Measurements from ENCODE around the gene DIP2B. TPM values are rescaled to one million over a fixed set of nuclear protein-coding genes. Genes with fewer than 3 reads are reported as not detected.
"Not testable (repeated sequence)": the region's sequence is repeated elsewhere in the genome, so short reads cannot be mapped to it uniquely, and the experiment has no call there.

Gene DIP2B
- polyA plus RNA-seq, 2 donors, result 7.2 to 10.0 TPM

DNA sequence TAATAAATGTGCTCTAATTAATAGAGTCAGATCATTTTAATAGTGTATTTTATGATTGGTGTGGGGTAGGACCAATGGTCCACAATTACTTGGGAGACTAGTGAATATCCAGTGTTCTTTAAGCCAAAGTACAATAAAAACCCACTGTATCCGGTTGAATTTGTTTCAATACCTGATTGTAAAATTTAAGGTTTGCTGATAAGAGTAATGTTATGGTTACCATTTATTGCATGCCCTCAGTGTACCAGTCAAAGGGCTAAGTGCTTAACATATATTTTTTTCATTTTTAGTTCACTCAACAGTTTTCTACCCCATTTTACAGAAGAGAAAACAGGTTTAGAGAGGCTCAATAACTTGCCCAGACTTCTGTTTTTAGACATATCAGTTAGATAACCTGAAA, 161.2 kb downstream of the DIP2B start:
- no peaks in the 10 kb centered on the region for H3K9me3 ChIP-seq (ENCODE audit: control insufficient read depth in 2 of 2, insufficient read depth in 1 of 2, low read depth in 1 of 2, low read length in 1 of 2)
- peaks cover 1 to 4% of the 10 kb centered on the region in 2 donors for H3K36me3 ChIP-seq (ENCODE audit: control insufficient read depth in 2 of 2, insufficient read depth in 2 of 2, low read length in 1 of 2)
- H3K27ac ChIP-seq (ENCODE audit: low read depth in 2 of 2, low read length in 1 of 2), result no peak overlapping the region
- H3K4me1 ChIP-seq (ENCODE audit: control insufficient read depth in 2 of 2, insufficient read depth in 2 of 2, low read length in 1 of 2), result no peaks in the 10 kb centered on the region
- WGBS, 2 donors, result 91 to 98% methylated on average over 1 of the region's 1 CpG
- no peaks in the 10 kb centered on the region for H3K27me3 ChIP-seq (ENCODE audit: control insufficient read depth in 1 of 2, insufficient read depth in 2 of 2, low read length in 2 of 2)
- no peak overlapping the region for H3K4me3 ChIP-seq (ENCODE audit: low read depth in 1 of 2, low read length in 2 of 2)

- peaks cover 10 to 11% of the 10 kb centered on the region in 2 donors for H3K36me3 ChIP-seq (ENCODE audit: control insufficient read depth in 2 of 2, insufficient read depth in 2 of 2, low read length in 1 of 2)
- H3K27ac ChIP-seq (ENCODE audit: low read depth in 2 of 2, low read length in 1 of 2), result no peak overlapping the region
- H3K4me3 ChIP-seq (ENCODE audit: low read depth in 1 of 2, low read length in 2 of 2), result no peak overlapping the region
- H3K4me1 ChIP-seq (ENCODE audit: control insufficient read depth in 2 of 2, insufficient read depth in 2 of 2, low read length in 1 of 2), result no peaks in the 10 kb centered on the region
- no peaks in the 10 kb centered on the region for H3K9me3 ChIP-seq (ENCODE audit: control insufficient read depth in 2 of 2, insufficient read depth in 1 of 2, low read depth in 1 of 2, low read length in 1 of 2)
- H3K27me3 ChIP-seq (ENCODE audit: control insufficient read depth in 1 of 2, insufficient read depth in 2 of 2, low read length in 2 of 2), result no peaks in the 10 kb centered on the region
- 83 to 88% methylated on average over 3 of the region's 3 CpGs for WGBS, 2 donors
Measured at GRCh38 chr12:50672158-50672557, 167.4 kb downstream of the DIP2B start.

- H3K9me3 ChIP-seq (ENCODE audit: control insufficient read depth in 2 of 2, insufficient read depth in 1 of 2, low read depth in 1 of 2, low read length in 1 of 2), result no peaks in the 10 kb centered on the region
- WGBS, 2 donors, result 94 to 97% methylated on average over 4 of the region's 4 CpGs
Measured at GRCh38 chr12:50676756-50677155, 172.0 kb downstream of the DIP2B start.

DNA sequence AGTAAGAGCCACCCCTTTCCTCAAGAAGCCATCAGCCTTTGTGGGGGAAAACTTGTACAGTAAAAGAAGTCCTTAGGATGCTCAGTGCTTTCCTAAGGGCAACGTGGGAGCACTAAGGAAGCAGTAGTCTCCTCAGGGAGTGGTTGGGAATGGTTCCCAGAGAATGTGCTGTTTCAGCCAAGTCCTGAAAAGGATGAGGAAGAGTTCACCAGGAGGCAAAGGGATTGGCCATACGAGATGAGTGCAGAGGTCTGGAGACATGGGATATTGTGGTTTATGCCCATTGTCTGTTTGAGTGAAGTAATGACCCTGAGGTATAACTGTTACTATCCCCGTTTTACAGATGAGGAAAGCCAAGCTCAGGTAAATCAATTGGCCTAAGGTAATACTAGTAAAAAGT, 173.1 kb downstream of the DIP2B start:
- 37 to 54% methylated on average over 3 of the region's 3 CpGs for WGBS, 2 donors
- H3K4me1 ChIP-seq (ENCODE audit: control insufficient read depth in 2 of 2, insufficient read depth in 2 of 2, low read length in 1 of 2), result no peaks in the 10 kb centered on the region
- H3K27me3 ChIP-seq (ENCODE audit: control insufficient read depth in 1 of 2, insufficient read depth in 2 of 2, low read length in 2 of 2), result no peaks in the 10 kb centered on the region
- no peaks in the 10 kb centered on the region for H3K9me3 ChIP-seq (ENCODE audit: control insufficient read depth in 2 of 2, insufficient read depth in 1 of 2, low read depth in 1 of 2, low read length in 1 of 2)
- H3K4me3 ChIP-seq (ENCODE audit: low read depth in 1 of 2, low read length in 2 of 2), result no peak overlapping the region
- peaks cover 3 to 8% of the 10 kb centered on the region in 2 donors for H3K36me3 ChIP-seq (ENCODE audit: control insufficient read depth in 2 of 2, insufficient read depth in 2 of 2, low read length in 1 of 2)
- no peak overlapping the region for H3K27ac ChIP-seq (ENCODE audit: low read depth in 2 of 2, low read length in 1 of 2)

More at GRCh38 chr12:50676756-50677155, 172.0 kb downstream of the DIP2B start:
- Histone ChIP-seq H3K27me3 (ENCODE audit: control insufficient read depth in 1 of 2, insufficient read depth in 2 of 2, low read length in 2 of 2) (no peaks in the 10 kb centered on the region), H3K4me1 (ENCODE audit: control insufficient read depth in 2 of 2, insufficient read depth in 2 of 2, low read length in 1 of 2) (no peaks in the 10 kb centered on the region), H3K27ac (ENCODE audit: low read depth in 2 of 2, low read length in 1 of 2) (no peak overlapping the region), H3K4me3 (ENCODE audit: low read depth in 1 of 2, low read length in 2 of 2) (no peak overlapping the region), H3K36me3 (ENCODE audit: control insufficient read depth in 2 of 2, insufficient read depth in 2 of 2, low read length in 1 of 2) (peaks cover 3 to 10% of the 10 kb centered on the region in 2 donors)

DNA sequence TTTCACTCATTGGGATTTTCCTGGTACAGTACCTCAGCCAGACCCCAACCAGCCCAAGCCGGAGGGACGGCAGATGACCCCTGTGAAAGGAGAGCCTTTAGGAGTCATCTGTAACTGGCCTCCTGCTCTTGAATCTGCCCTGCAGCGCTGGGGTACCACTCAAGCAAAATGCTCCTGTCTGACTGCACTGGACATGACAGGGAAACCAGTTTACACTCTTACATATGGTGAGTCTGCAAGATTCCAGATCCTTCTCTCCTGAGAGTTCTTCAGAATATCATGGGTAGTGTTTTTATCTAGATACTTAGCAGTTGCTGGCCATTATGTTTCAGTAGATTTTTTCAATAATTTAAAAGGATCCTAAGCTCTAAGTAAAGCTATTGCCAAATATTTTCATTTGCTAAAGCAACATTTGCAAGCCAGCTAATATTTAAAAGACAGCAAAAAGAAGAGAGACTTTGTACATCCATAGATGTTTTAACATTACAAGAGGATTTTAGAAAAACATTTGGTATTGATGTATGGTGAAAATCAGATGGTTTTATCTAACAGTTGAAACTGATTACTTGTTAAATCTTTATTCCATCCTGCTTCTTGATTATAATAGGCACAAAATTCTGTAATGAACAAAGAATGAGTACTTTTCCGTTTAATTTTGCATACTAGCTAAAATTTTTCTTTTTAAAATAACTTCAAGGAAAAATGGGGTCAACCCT, 174.0 kb downstream of the DIP2B start:
- Histone ChIP-seq H3K27me3 (ENCODE audit: control insufficient read depth in 1 of 2, insufficient read depth in 2 of 2, low read length in 2 of 2) (no peaks in the 10 kb centered on the region), H3K9me3 (ENCODE audit: control insufficient read depth in 2 of 2, insufficient read depth in 1 of 2, low read depth in 1 of 2, low read length in 1 of 2) (no peaks in the 10 kb centered on the region), H3K27ac (ENCODE audit: low read depth in 2 of 2, low read length in 1 of 2) (no peak overlapping the region), H3K4me3 (ENCODE audit: low read depth in 1 of 2, low read length in 2 of 2) (no peak overlapping the region), H3K4me1 (ENCODE audit: control insufficient read depth in 2 of 2, insufficient read depth in 2 of 2, low read length in 1 of 2) (no peaks in the 10 kb centered on the region), H3K36me3 (ENCODE audit: control insufficient read depth in 2 of 2, insufficient read depth in 2 of 2, low read length in 1 of 2) (peaks cover 3 to 4% of the 10 kb centered on the region in 2 donors)
- WGBS, 2 donors, result 87 to 90% methylated on average over 4 of the region's 4 CpGs

DNA sequence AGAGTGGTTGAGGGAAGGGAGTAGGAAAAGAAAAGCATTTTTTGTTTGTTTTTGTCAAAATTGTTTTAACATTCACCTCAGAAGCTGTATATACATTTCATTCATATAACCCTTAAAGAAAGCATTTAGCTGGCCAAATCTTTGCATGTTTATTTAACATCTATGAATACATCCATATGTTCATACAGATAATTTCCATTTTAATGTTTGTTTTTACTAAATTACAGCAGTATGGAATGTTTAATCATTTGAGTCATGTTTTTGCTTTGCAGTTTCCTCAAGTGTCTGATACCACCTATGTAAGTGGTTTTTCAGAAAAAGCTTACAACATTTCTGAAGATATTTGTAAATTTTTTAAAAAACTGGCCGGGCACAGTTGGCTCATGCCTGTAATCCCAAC, 174.8 kb downstream of the DIP2B start:
- peaks cover 2 to 6% of the 10 kb centered on the region in 2 donors for H3K36me3 ChIP-seq (ENCODE audit: control insufficient read depth in 2 of 2, insufficient read depth in 2 of 2, low read length in 1 of 2)
- H3K27me3 ChIP-seq (ENCODE audit: control insufficient read depth in 1 of 2, insufficient read depth in 2 of 2, low read length in 2 of 2), result no peaks in the 10 kb centered on the region
- no peak overlapping the region for H3K27ac ChIP-seq (ENCODE audit: low read depth in 2 of 2, low read length in 1 of 2)
- no peaks in the 10 kb centered on the region for H3K4me1 ChIP-seq (ENCODE audit: control insufficient read depth in 2 of 2, insufficient read depth in 2 of 2, low read length in 1 of 2)
- H3K4me3 ChIP-seq (ENCODE audit: low read depth in 1 of 2, low read length in 2 of 2), result no peak overlapping the region
- H3K9me3 ChIP-seq (ENCODE audit: control insufficient read depth in 2 of 2, insufficient read depth in 1 of 2, low read depth in 1 of 2, low read length in 1 of 2), result no peaks in the 10 kb centered on the region
- whole genome bisulfite sequencing, 2 donors, result 80 to 86% methylated on average over 1 of the region's 1 CpG

DNA sequence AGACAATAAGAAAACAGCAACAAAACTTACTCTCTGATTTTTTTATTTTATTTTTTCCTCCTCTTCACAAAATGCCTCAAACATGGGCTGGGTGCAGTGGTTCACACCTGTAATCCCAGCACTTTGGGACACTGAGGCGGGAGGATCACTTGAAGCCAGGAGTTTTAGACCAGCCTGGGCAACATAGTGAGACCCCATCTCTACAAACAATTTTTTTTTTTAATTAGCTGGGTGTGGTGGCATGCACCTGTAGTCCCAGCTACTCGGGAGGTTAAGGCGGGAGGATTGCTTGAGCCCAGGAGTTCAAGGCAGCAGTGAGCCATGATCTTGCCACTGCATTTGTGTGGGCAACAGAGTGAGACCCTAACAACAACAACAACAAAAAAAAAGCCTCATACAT, 176.3 kb downstream of the DIP2B start:
- H3K27me3 ChIP-seq (ENCODE audit: control insufficient read depth in 1 of 2, insufficient read depth in 2 of 2, low read length in 2 of 2); H3K9me3 ChIP-seq (ENCODE audit: control insufficient read depth in 2 of 2, insufficient read depth in 1 of 2, low read depth in 1 of 2, low read length in 1 of 2); H3K4me1 ChIP-seq (ENCODE audit: control insufficient read depth in 2 of 2, insufficient read depth in 2 of 2, low read length in 1 of 2); H3K4me3 ChIP-seq (ENCODE audit: low read depth in 1 of 2, low read length in 2 of 2); H3K27ac ChIP-seq (ENCODE audit: low read depth in 2 of 2, low read length in 1 of 2); H3K36me3 ChIP-seq (ENCODE audit: control insufficient read depth in 2 of 2, insufficient read depth in 2 of 2, low read length in 1 of 2): not testable (repeated sequence)
- 95 to 97% methylated on average over 3 of the region's 3 CpGs for WGBS, 2 donors

DNA sequence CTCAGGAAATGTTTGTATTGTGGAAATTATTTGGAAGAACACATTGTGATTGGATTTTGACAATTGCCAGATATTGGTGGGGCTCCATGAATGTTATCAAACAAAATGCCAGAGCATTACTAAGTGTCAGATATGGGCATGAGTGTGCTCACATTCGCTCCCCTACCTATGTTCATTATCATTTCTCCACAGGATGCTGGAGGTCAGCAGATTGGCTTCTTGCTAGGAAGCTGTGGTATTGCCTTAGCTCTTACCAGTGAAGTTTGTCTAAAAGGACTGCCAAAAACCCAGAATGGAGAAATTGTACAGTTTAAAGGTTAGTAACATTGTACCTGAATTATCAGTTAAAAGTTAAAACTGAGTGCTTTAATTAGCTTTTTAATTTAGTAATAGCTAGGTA, 180.9 kb downstream of the DIP2B start:
- H3K9me3 ChIP-seq (ENCODE audit: control insufficient read depth in 2 of 2, insufficient read depth in 1 of 2, low read depth in 1 of 2, low read length in 1 of 2), result no peaks in the 10 kb centered on the region
- peaks cover 5 to 10% of the 10 kb centered on the region in 2 donors for H3K36me3 ChIP-seq (ENCODE audit: control insufficient read depth in 2 of 2, insufficient read depth in 2 of 2, low read length in 1 of 2)
- no peaks in the 10 kb centered on the region for H3K27me3 ChIP-seq (ENCODE audit: control insufficient read depth in 1 of 2, insufficient read depth in 2 of 2, low read length in 2 of 2)
- no peak overlapping the region for H3K27ac ChIP-seq (ENCODE audit: low read depth in 2 of 2, low read length in 1 of 2)
- no peak overlapping the region for H3K4me3 ChIP-seq (ENCODE audit: low read depth in 1 of 2, low read length in 2 of 2)
- WGBS, 2 donors, result 100% methylated on average over 1 of the region's 1 CpG
- H3K4me1 ChIP-seq (ENCODE audit: control insufficient read depth in 2 of 2, insufficient read depth in 2 of 2, low read length in 1 of 2), result no peaks in the 10 kb centered on the region

- Histone ChIP-seq H3K9me3 (ENCODE audit: control insufficient read depth in 2 of 2, insufficient read depth in 1 of 2, low read depth in 1 of 2, low read length in 1 of 2) (no peaks in the 10 kb centered on the region), H3K27ac (ENCODE audit: low read depth in 2 of 2, low read length in 1 of 2) (no peak overlapping the region), H3K27me3 (ENCODE audit: control insufficient read depth in 1 of 2, insufficient read depth in 2 of 2, low read length in 2 of 2) (no peaks in the 10 kb centered on the region), H3K4me3 (ENCODE audit: low read depth in 1 of 2, low read length in 2 of 2) (no peak overlapping the region), H3K4me1 (ENCODE audit: control insufficient read depth in 2 of 2, insufficient read depth in 2 of 2, low read length in 1 of 2) (no peaks in the 10 kb centered on the region), H3K36me3 (ENCODE audit: control insufficient read depth in 2 of 2, insufficient read depth in 2 of 2, low read length in 1 of 2) (peaks cover 5 to 11% of the 10 kb centered on the region in 2 donors)
- 91 to 93% methylated on average over 4 of the region's 4 CpGs for WGBS, 2 donors
Measured at GRCh38 chr12:50686406-50686805, 181.6 kb downstream of the DIP2B start.

DNA sequence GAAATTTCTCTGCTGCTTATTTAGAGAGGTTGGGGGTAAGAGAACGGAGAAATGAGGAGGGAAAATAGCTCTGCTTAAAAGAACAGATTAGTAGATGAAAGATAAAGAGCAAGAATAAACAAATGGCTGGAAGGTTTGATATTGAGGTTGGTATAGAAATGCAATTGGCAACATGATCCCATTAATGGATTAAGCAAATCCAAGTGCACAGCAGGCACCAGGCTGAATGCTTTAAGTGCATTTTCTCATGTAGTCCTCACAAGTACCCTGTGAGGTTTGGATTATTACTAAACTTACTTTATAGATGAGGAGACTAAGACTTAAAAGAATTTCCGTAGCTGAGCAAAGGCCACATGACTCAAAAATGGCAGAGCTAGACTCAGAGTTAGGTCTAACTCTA, 182.2 kb downstream of the DIP2B start:
- Histone ChIP-seq H3K9me3 (ENCODE audit: control insufficient read depth in 2 of 2, insufficient read depth in 1 of 2, low read depth in 1 of 2, low read length in 1 of 2) (no peaks in the 10 kb centered on the region), H3K4me1 (ENCODE audit: control insufficient read depth in 2 of 2, insufficient read depth in 2 of 2, low read length in 1 of 2) (no peaks in the 10 kb centered on the region), H3K27ac (ENCODE audit: low read depth in 2 of 2, low read length in 1 of 2) (no peak overlapping the region), H3K27me3 (ENCODE audit: control insufficient read depth in 1 of 2, insufficient read depth in 2 of 2, low read length in 2 of 2) (no peaks in the 10 kb centered on the region), H3K36me3 (ENCODE audit: control insufficient read depth in 2 of 2, insufficient read depth in 2 of 2, low read length in 1 of 2) (peaks cover 5 to 11% of the 10 kb centered on the region in 2 donors), H3K4me3 (ENCODE audit: low read depth in 1 of 2, low read length in 2 of 2) (no peak overlapping the region)
- 93 to 96% methylated on average over 2 of the region's 2 CpGs for WGBS, 2 donors
